NCI-H345 treated with DMSO at 0.1 percent for 48 hours (cell line): ENCODE measurements around the gene PLCL1.

Experiments used
- DNase-seq: peaks from one replicate; lab custom pipeline; 2025; ENCODE audit not compliant: unreplicated experiment; lab: John Stamatoyannopoulos, UW

Gene PLCL1

DNA sequence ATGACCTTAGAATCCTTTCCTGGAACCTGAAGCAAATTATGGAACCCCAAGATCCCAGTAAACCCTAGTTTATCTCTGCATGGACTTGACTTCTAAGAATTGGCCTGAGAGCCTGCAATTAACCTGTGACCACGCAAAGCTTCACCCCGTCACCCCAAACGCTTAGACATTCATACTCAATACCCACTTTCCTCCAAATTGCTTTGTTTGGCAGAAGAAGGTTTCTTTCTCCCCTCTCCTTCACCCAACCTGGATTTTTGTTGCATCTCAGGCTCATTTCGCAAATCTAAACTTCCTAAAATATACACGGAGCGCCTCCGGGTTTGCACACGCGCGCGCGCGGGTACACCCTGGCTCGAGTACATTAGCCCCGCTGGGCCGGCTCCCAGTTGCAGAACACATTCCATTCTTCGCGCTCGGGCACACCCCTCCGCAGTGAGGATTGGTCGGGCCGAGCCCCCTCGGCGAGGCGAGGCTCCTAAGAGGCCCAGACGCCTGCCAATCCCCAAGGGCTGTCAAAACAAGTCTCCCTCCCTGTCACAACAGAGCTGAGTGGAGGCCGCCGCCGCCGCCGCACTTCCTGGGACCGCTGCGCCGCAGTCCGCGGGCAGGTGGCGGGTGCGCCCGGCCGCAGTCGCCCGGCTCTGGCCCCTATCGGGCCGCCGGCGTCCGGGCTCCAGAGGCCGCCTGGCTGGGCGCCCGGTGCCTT is at the start of gene PLCL1:
PLCL1 (plus strand) TSS at position 545 of the 709 bp plus-strand sequence.
- DNase-seq, result peak; percentile 81

DNA sequence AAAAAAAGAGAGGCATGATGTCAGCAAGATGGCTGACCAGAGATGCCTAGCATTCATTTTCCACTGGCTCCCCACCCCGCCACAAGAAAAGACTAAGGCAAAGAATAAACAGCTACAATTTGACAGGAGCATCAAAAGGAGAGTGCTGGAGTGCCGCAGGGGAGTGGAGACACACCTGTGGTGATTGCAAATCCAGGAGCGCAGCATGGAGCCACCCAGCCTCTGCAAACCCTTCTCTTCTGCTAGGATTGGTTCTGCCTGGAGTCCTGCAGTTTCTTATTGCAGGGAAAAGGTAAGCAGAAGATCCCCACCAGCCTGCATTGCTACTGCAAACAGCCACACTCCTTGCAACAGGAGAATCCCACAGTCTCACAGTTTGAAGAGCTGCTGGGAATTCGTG is 45.4 kb upstream of the PLCL1 start:
- no peak for DNase-seq

DNA sequence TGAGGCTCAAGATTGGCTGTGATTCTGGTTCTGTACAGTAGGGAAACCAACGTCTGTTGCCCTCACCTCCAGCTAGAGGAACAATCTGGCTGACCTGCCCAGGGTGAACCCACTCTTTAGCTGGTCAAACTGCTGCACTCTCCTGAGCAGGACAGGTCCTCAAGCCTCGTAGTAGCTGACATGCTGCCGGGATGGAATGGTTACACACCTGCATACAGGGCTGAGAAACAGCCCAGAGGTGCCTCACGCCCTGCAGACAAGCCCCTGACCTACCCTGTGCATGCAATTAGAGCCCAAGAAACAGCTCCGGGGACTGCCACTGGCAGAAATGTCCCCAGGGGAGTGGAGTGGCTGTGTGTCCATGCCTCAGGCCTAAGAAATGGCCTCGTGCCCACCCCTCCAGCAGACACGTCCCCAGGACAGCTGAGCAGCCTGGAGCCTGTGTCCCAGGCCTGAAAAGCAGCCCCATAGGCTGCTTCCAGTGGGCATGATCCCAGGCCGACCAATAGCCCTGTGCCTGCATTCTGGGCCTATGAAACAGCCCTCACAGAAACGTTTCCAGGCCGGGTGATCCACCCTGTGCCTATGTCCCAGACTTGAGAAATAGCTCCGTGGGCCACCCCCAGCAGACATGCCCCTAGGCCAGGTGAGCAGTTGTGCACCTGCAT is 44.6 kb upstream of the PLCL1 start:
- no peak for DNase-seq

DNA sequence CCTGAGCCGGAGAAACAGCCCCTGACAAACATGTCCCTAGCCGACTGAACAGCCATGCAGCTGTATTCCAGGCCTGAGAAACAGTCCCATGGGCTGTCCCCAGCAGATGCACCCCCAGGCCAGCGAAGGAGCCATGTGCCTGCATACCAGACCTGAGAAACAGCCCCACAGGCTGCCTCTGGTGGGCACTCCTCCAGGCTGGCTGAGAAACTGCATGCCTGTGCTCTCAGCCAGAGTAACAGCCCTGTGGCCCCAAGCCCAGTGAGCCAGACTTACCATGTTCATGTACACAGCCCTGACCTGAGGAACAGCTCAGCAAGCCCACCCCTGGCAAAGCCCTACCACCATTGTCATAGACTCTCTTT is 44.1 kb upstream of the PLCL1 start:
- DNase-seq, result no peak

DNA sequence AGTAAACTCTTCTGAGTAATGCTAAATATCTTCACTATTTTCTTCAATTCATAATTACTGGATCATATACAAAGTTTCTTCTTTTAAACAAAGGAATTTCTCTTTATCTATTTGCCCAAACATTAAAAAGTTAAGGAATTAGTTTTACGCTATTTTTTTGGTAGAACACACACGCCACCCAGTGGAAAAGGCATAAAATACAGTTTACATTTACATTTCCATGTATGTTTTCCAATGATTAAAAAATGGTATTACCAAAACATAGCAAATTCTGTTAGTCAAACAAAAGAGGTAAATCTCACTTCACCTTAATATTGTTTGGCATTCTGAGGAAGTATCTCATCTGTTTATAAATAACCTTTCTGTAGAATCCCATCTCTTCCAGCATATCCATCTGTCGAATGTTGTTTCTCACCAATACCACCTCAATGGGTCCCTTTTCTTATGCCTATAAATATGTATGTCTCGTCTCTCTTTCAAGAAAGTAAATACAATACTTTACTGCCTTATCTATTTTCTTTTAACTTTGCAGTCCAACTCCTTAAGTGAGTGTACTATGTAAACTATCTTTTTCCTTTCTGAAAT is 26.5 kb upstream of the PLCL1 start:
- DNase-seq, result peak; percentile 2

DNA sequence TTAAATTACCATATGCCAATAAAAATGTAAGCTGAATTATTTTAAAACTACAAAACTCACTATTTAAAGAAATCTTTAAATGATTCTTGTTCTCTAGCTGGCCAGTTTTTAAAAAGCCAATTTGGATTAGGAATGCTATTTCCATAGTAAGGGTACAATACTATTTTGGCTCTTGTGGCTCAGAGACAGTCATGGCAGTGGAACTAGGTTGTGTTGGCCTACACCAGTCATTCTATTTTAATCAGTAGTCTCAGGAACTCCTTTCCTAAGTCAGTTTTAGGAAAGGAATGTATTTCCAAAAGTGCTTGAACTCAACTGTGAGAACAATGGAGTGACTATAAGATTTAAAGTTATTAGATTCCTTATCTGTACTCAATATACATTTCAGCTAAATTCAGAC is 25.1 kb upstream of the PLCL1 start:
- DNase-seq, result no peak

DNA sequence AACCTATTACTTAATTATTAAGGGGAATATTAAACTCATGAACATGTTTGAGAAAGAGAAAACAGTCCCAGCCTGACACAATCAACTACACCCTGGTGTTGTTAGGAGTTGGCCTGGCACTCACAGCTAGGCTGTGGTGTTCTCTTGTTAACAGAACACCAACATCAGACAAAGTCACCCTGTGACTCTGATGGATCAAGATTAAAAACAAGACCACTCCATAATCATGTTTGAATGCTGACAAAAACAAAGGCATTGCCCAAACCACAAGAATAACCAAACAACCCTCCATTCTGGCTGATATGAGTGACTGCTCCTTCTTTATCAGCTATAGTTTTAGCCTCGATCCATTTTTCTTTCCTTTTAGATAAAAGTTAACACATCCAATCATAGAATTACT is 22.3 kb upstream of the PLCL1 start:
- no peak for DNase-seq

DNA sequence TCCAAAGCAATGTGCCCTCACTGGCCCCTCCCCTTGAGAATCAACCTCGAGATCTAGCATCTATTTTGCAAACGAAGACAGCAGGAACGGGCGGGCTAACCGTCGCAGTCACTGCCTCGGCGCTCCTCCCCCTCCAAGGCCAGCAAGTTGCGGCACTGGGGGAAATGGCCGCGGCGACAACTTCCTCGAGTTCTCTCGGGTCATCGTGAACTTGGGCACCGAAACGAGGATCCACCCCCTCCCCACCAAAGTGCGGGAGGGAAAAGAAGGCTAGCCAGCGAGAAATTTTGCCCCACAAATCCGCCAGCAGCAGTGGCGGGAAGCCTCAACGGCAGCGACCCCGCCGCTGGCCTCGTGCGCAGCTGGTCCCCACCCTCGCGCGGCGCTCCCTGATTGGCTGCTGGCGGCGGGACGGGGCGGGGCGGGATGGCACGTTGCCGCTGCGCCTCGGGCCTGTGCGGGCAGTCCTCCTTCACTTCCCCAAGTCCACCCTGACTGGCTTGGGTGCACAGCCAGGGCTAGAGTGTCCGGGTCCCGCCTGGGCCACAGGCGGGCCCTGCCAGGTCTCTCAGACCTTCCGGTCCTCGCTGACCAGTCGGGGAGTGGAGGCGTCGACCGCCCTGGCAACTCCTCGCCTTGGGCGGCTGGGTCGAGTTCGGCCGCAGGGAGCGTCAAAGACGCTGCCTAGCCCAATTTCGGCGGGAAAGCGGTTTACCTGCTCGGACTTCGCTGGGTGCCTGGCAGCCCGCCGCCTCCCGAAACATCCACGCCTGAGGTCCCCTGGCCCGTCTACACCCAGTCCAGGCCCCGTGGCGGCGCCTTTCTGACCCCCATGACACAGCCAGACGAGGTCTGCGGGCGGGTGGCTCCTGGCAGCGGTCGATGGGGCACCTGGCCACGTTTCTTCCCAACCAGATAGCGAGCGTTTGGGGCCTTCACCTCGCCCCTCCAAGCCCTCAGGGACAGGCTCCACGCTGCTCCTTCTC is 19.1 kb upstream of the PLCL1 start, which contains the start of gene BOLL:
BOLL (minus strand) TSS at position 364 of the 986 bp plus-strand sequence. CDS start 3,469 bp downstream, outside the sequence.
- DNase-seq, result no peak

DNA sequence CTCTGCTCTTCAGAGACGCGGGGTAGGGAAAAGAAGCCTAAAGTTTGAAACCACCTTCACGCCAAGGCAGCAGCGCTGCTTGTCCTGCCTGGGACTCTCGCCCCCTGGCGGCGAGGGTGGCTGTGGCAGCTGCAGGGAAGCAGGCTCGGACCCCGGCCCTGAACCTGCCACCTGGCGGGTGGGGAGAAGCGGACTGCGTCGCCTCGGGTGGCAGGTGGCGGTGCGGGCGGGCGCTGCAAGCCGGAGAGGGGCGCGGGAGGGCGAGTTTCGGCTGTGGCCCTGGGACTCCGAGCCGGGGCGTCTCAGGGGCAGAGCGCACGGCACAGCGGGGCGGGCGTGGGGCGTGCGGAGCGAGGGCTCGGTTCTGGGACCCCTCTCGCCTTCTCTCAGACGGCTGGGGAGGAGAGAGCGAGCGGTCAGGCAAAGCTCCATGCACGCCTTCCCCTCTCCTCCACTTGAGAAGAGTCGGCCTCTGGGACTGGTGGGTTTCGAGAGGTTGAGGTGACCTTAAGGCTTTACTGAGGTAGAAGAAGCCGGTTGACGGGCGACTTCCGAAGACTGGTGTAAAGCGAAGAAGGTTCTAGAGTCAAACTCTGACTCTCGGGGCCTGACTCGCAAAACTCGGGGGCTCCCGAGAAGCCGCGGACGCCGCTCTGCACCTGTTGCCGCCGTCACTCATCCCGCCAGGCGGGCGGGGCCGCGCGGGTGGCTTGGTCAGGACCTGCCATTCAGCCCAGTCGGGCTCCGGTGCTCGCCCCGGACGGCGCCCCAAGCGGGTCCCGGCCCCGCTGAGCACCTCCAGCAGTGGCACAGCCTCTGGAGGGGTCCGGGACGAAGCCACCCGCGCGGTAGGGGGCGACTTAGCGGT is 18.1 kb upstream of the PLCL1 start:
- no peak for DNase-seq

DNA sequence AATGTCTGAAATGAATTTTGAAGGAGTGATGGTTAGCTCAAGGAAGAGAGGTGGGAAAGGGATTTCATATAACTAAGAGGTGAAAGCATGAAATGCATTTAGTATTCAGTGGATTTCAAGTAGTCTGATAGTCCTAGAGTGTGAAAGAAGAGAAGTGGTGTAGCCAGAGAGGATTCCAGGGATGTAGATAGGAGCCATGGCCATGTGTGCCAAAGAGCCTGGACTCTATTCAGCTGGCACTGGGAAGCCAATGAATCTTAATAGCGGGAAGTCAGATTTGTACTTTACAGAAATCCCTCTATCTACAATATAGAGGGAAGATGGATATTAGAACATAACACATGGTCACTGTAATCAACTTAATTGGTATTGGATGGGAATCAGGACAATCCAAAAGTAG is 10.9 kb upstream of the PLCL1 start:
- no peak for DNase-seq

DNA sequence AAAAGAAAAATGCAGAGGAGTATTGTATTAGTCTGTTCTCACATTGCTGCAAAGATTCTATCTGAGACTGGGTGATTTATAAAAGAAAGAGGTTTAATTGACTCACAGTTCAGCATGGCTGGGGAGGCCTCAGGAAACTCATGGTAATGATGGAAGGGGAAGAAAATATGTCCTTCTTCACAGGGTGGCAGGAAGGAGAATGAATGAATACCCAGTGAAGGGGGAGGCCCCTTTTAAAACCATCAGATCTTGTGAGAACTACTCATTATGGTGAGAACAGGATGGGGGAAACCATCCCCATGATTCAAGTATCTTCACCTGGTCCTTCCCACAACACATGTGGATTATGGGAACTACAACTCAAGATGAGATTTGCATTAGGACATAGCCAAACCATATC is 9.1 kb upstream of the PLCL1 start:
- no peak for DNase-seq

DNA sequence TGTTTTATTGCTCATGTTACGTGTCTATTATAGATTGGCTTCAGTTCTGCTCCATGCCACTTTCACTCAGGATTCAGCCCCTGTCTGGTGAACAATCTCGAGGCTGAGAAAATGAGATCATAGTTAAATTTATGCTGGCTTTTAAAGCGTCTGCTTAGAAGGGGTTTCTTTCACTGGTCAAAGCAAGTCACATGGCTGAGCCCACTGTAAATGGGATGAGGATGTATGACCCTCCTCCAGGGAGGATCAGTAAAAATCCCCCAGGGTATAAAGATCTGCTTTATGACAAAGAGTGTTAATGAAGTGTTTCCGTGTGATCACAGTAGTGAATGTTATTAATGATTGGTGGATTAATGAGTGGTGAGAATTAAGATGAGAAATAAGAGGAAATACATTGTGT is 6.2 kb upstream of the PLCL1 start:
- no peak for DNase-seq

DNA sequence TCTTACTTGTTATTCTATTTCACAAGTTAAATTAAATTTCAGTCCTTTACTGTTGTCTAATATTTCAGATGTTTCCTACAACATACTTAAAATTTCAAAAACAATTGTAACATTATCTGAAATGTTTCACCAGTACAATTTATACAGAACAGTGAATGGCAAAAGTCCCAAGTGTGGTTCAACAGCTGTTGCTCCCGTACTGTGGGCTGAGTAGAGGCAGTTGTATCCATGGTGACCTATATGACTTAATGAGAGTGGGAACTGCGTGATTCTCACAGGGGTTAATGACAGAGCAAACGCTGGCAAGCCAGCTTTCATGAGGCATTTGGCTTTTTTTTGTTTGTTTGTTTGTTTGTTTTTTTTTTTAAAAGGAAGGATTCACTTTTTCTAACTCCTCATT is 5.3 kb upstream of the PLCL1 start:
- no peak for DNase-seq

DNA sequence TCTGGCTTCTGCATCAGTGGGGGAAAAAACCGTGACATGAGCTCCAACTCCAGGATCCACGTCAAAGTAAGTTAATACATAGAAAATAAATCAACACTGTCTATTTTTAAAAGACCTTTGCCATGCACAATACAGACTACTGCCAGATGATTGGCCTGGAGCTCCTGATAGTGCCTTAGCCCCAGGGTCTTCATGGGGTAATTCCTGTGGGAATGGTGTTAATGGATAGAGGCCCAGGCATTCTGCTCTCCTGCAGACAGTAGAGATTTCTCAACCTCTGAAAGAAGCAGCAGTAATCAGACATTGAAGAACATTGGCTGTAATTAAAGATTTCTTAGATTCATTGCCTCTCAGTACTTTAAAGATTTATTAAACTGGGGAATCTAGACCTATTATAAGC is 4.3 kb upstream of the PLCL1 start:
- no peak for DNase-seq

DNA sequence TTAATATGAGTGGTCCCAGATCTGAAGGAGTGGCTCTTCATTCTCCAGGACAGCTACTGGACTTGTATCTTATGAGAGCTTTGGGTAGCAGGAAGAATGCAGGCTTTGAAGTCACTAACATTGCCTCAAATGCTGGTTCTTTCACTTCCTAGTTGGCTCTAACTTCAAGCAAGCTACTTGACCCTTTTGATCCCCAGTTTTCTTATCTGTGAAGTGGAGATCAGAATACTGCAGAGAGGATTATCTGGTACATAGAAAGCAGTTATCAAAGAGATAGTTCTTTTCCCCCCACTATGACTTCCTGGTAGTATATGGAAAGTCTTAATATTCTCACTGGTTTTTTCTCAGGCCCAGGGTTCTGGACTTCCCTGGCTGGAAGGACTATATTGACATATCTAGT is 3.4 kb upstream of the PLCL1 start:
- DNase-seq, result no peak

DNA sequence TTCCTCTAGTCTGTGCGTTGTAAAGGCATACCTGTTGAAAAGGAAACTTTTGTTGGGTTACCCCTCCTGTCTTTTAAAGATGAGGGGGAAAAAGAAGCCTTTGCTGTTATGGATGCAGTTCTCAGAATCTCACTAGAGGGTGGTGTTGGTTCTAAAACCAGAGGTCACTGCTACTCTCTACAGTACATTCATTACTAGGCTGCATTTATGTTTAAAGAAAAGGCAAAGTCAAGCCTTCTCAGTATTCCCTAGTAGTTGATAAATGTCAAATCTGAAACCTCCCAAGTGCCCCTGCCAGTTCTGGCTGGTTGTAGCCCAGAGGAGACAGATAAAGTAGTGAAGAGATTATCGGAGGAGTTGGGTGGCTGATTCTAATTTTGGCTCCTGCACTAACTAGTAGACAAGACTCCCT is 1.4 kb upstream of the PLCL1 start:
- DNase-seq, result peak; percentile 30

DNA sequence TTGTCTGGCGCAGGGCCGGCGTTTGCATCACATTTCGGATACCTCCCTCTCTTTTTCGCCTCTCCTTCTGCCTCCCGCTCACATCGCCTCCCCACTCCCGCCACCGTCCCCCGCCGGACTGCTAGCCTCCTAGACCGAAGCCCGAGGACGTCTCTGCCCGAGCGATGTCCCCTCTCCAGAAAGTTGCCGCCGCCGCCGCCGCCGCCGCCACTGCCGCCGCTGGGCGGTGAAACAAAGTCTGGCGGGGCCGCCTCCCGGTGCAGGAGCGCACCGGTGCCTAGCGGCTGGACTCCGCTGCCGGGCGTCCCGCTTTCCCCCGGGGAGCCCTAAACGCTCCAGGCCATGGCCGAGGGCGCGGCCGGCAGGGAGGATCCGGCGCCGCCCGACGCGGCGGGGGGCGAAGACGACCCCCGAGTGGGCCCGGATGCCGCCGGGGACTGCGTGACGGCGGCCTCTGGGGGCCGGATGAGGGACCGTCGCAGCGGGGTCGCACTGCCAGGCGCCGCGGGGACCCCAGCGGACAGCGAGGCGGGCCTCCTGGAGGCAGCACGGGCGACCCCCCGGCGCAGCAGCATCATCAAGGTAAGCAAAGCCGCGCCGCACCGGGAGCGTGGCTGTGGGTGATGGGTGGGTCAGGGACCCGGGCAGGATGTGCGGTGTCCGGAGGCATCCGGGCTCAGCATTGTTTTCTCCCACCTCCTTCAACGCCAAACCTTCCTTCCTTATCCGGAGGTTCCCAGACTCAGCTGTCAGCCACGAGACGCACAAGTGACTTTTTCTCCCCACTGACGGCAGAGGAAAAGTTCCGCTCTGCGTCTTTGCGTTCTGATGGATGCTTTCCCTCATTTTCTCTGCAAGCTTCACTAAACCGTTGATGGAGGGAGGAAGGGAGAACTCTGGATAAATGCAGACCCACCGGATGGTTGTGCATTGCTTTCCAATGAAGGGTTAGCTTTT is 643 bp downstream of the PLCL1 start:
- DNase-seq, result no peak

DNA sequence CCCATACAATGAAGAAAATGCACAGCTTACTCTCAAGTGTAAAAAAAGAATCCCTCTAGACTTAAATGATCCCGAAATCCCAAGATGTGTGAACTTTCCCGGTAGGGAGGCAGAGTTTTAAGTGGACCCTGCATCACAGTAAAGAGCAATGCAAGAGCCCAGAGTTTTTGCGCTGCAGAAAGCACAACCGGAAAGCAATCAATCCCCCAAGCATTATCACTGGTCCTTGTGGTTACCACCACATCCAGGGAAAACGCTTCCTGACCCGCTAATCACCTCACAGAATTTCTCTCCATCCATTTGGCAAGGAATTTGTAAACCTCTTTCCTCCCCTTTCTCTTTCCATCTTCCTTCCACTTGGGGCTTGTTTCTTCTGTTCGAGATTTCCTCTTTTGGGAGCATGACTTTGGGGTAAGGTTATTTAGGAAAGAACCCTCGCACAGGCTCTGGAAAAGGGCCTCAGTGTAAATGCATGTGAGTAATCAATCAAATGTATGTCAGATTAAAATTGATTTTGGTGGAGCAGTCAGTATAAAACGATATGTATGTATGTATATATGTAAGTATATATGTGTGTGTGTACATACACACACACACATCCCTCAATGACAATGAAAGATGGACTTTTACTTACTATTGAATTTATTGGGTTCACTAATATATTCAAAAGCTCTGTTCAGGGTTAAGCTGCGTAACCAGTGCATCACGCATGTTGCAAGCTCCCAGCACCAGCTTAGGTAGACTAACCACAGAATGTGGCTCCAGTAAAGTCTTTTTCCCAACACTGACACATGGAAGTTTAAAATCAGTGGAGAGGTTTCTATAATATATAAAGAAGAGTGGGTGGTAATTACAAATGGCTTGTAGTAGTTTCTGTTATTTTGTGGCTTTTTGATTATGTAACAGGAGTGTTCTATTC is 1.6 kb downstream of the PLCL1 start:
- DNase-seq, result no peak
